ENCODE data around the gene NFYC.
"Not testable (repeated sequence)": the region's sequence is repeated elsewhere in the genome, so short reads cannot be mapped to it uniquely, and the experiment has no call there.

Gene NFYC

GRCh38 chr1:40720493-40720892 lies 29.0 kb downstream of the NFYC start:
- DNase-seq (ENCODE audit: insufficient read length, low spot score): no peak
- no peak for FAIRE-seq
- no peak for TF ChIP-seq CTCF (IDR thresholded peaks at IDR 0.05; ENCODE audit: insufficient read depth, missing control alignments)

GRCh38 chr1:40722622-40723021 lies 31.1 kb downstream of the NFYC start:
- FAIRE-seq (no peak), DNase-seq (ENCODE audit: insufficient read length, low spot score) (no peak)
- peak; percentile 7 for TF ChIP-seq CTCF (IDR thresholded peaks at IDR 0.05; ENCODE audit: insufficient read depth, missing control alignments)

- no peak for DNase-seq (ENCODE audit: insufficient read length, low spot score)
- no peak for TF ChIP-seq CTCF (IDR thresholded peaks at IDR 0.05; ENCODE audit: insufficient read depth, missing control alignments)
- no peak for FAIRE-seq
Measured at GRCh38 chr1:40723196-40723955, 31.9 kb downstream of the NFYC start.

GRCh38 chr1:40727662-40728061 lies 36.2 kb downstream of the NFYC start:
- not testable (repeated sequence) for DNase-seq (ENCODE audit: insufficient read length, low spot score); FAIRE-seq

- DNase-seq (ENCODE audit: insufficient read length, low spot score); FAIRE-seq: not testable (repeated sequence)
Measured at GRCh38 chr1:40729316-40729862, 37.9 kb downstream of the NFYC start.

- DNase-seq (ENCODE audit: insufficient read length, low spot score): no peak
- no peak for FAIRE-seq
- no peak for TF ChIP-seq CTCF (IDR thresholded peaks at IDR 0.05; ENCODE audit: insufficient read depth, missing control alignments)
Measured at GRCh38 chr1:40732756-40733301, 41.3 kb downstream of the NFYC start.

GRCh38 chr1:40734882-40735628 lies 43.6 kb downstream of the NFYC start:
- TF ChIP-seq CTCF (IDR thresholded peaks at IDR 0.05; ENCODE audit: insufficient read depth, missing control alignments): no peak
- DNase-seq (ENCODE audit: insufficient read length, low spot score) (no peak), FAIRE-seq (no peak)

- FAIRE-seq (no peak), DNase-seq (ENCODE audit: insufficient read length, low spot score) (no peak)
- no peak for TF ChIP-seq CTCF (IDR thresholded peaks at IDR 0.05; ENCODE audit: insufficient read depth, missing control alignments)
Measured at GRCh38 chr1:40736085-40736531, 44.6 kb downstream of the NFYC start.

All from D721Med (cell line).